WTC11 (cell line): Measurements from ENCODE around the gene FHOD1. TPM values are rescaled to one million over a fixed set of nuclear protein-coding genes. Genes with fewer than 3 reads are reported as not detected.

Experiments used
- ATAC-seq: fragments of 200-7000 bp; cut with Tn5 transposase; 2 replicates; pipeline ENCODE4 v1.10.0; 2021; ENCODE audit warnings: mild to moderate bottlenecking, moderate library complexity
- CTCF ChIA-PET: fragments of 300-600 bp; sonication (Branson Sonifier 250); formaldehyde crosslinking; loops from one replicate; lab custom pipeline; 2021; ENCODE audit warnings: antibody characterized with exemption; lab: Charles Lee
- POLR2A ChIA-PET: fragments of 350-600 bp; sonication (Branson Sonifier 250); formaldehyde crosslinking; loops from one replicate; lab custom pipeline; 2021; ENCODE audit warnings: antibody characterized with exemption; lab: Charles Lee
- DNase-seq: peaks from one replicate; pipeline ENCODE4 v3.0.0; 2021; ENCODE audit warnings: low spot score
- H3K27ac Mint-ChIP-seq: 2 replicates; pipeline ENCODE4 v1.8.0; 2021; ENCODE audit warnings: mixed read lengths
- H3K27me3 Mint-ChIP-seq: 2 replicates; pipeline ENCODE4 v1.8.0; 2021; ENCODE audit warnings: low read depth, mild to moderate bottlenecking, moderate library complexity, mixed read lengths
- H3K36me3 Mint-ChIP-seq: 2 replicates; pipeline ENCODE4 v1.8.0; 2021; ENCODE audit warnings: mixed read lengths
- H3K4me1 Mint-ChIP-seq: 2 replicates; pipeline ENCODE4 v1.8.0; 2022; ENCODE audit warnings: mixed read lengths
- H3K4me3 Mint-ChIP-seq: 2 replicates; pipeline ENCODE4 v1.8.0; 2021; ENCODE audit warnings: mild to moderate bottlenecking, moderate library complexity, mixed read lengths
- H3K9me3 Mint-ChIP-seq: 2 replicates; pipeline ENCODE4 v1.8.0; 2021; ENCODE audit warnings: mixed read lengths
- ETV6 ChIP-seq: sonication (generic); formaldehyde crosslinking; IDR thresholded peaks from 2 replicates; pipeline ENCODE4 v1.8.1; 2022; ENCODE audit warnings: mild to moderate bottlenecking, missing genetic modification reagents
- SMAD3 ChIP-seq: sonication (generic); formaldehyde crosslinking; IDR thresholded peaks from 2 replicates; pipeline ENCODE4 v1.8.0; 2022; ENCODE audit warnings: missing genetic modification reagents, mild to moderate bottlenecking, borderline replicate concordance
- TEAD1 ChIP-seq: sonication (generic); formaldehyde crosslinking; IDR thresholded peaks from 2 replicates; pipeline ENCODE4 v1.8.0; 2022; ENCODE audit warnings: mild to moderate bottlenecking, missing genetic modification reagents
- TP53 ChIP-seq: sonication (generic); formaldehyde crosslinking; IDR thresholded peaks from 2 replicates; pipeline ENCODE4 v1.8.1; 2023; ENCODE audit warnings: mild to moderate bottlenecking, missing genetic modification reagents
- ZNF219 ChIP-seq: sonication (generic); formaldehyde crosslinking; IDR thresholded peaks from 2 replicates; pipeline ENCODE4 v1.8.0; 2023; ENCODE audit warnings: missing genetic modification reagents, mild to moderate bottlenecking, borderline replicate concordance
- ZNF671 ChIP-seq: fragments of 250-450 bp; sonication (Bioruptor Pico); IDR thresholded peaks from 2 replicates; pipeline ENCODE4 v1.8.0; 2021; ENCODE audit warnings: mild to moderate bottlenecking
- total RNA-seq: library from RNA; stranded (reverse); gene quantifications from 3 replicates; pipeline ENCODE4 v1.2.3, GENCODE V29; 2021
- TF ChIP-seq, protein P1 (sequence below): sonication (generic); formaldehyde crosslinking; conservative IDR thresholded peaks from 2 replicates; pipeline ENCODE4 v1.8.1; 2023; ENCODE audit warnings: mild to moderate bottlenecking, low read depth, missing genetic modification reagents, moderate library complexity
- TF ChIP-seq, protein P2 (sequence below): sonication (generic); formaldehyde crosslinking; IDR thresholded peaks from 2 replicates; pipeline ENCODE4 v1.8.0; 2022; ENCODE audit warnings: mild to moderate bottlenecking, missing genetic modification reagents
- TF ChIP-seq, protein P3 (sequence below): fragments of 250-450 bp; sonication (Bioruptor Pico); IDR thresholded peaks from 2 replicates; pipeline ENCODE4 v2.1.2; 2022; ENCODE audit warnings: mild to moderate bottlenecking, moderate library complexity
- TF ChIP-seq, protein P4 (sequence below): sonication (generic); formaldehyde crosslinking; IDR thresholded peaks from 2 replicates; pipeline ENCODE4 v1.8.0; 2023; ENCODE audit warnings: missing genetic modification reagents, mild to moderate bottlenecking, borderline replicate concordance

FHOD1 gene
- total RNA-seq, 1 experiment from 2014 or later: 81.3 TPM

DNA sequence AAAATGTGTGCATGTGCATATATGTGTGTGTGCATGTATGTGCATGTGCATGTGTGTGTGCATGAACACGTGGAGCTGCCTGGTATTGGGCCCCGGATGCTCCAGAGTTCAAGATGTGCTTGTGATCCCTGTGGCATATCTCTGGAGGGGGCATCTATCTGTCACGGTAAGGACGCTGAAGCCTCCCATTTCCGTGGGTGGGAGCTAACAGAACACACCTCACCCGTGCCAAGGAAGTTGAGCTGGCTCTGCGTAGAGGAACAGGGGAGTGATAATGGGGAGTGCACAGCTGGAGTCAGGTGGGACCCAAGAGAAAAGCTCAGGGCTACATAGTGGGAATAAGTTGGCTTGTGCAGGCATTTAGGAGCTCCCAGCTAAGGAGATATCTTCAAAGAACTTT lies 35.6 kb downstream of the FHOD1 start (continued):
- TF ChIP-seq, protein P1, sequence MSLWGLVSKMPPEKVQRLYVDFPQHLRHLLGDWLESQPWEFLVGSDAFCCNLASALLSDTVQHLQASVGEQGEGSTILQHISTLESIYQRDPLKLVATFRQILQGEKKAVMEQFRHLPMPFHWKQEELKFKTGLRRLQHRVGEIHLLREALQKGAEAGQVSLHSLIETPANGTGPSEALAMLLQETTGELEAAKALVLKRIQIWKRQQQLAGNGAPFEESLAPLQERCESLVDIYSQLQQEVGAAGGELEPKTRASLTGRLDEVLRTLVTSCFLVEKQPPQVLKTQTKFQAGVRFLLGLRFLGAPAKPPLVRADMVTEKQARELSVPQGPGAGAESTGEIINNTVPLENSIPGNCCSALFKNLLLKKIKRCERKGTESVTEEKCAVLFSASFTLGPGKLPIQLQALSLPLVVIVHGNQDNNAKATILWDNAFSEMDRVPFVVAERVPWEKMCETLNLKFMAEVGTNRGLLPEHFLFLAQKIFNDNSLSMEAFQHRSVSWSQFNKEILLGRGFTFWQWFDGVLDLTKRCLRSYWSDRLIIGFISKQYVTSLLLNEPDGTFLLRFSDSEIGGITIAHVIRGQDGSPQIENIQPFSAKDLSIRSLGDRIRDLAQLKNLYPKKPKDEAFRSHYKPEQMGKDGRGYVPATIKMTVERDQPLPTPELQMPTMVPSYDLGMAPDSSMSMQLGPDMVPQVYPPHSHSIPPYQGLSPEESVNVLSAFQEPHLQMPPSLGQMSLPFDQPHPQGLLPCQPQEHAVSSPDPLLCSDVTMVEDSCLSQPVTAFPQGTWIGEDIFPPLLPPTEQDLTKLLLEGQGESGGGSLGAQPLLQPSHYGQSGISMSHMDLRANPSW (CRISPR knock-in tag): no peak
- TF ChIP-seq, protein P2, sequence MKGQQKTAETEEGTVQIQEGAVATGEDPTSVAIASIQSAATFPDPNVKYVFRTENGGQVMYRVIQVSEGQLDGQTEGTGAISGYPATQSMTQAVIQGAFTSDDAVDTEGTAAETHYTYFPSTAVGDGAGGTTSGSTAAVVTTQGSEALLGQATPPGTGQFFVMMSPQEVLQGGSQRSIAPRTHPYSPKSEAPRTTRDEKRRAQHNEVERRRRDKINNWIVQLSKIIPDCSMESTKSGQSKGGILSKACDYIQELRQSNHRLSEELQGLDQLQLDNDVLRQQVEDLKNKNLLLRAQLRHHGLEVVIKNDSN: no peak
- TF ChIP-seq, protein P3, sequence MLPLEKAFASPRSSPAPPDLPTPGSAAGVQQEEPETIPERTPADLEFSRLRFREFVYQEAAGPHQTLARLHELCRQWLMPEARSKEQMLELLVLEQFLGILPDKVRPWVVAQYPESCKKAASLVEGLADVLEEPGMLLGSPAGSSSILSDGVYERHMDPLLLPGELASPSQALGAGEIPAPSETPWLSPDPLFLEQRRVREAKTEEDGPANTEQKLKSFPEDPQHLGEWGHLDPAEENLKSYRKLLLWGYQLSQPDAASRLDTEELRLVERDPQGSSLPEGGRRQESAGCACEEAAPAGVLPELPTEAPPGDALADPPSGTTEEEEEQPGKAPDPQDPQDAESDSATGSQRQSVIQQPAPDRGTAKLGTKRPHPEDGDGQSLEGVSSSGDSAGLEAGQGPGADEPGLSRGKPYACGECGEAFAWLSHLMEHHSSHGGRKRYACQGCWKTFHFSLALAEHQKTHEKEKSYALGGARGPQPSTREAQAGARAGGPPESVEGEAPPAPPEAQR: no peak
- TF ChIP-seq ZNF219 (CRISPR knock-in tag): no peak
- TF ChIP-seq, all 79 proteins: peak for 0

DNA sequence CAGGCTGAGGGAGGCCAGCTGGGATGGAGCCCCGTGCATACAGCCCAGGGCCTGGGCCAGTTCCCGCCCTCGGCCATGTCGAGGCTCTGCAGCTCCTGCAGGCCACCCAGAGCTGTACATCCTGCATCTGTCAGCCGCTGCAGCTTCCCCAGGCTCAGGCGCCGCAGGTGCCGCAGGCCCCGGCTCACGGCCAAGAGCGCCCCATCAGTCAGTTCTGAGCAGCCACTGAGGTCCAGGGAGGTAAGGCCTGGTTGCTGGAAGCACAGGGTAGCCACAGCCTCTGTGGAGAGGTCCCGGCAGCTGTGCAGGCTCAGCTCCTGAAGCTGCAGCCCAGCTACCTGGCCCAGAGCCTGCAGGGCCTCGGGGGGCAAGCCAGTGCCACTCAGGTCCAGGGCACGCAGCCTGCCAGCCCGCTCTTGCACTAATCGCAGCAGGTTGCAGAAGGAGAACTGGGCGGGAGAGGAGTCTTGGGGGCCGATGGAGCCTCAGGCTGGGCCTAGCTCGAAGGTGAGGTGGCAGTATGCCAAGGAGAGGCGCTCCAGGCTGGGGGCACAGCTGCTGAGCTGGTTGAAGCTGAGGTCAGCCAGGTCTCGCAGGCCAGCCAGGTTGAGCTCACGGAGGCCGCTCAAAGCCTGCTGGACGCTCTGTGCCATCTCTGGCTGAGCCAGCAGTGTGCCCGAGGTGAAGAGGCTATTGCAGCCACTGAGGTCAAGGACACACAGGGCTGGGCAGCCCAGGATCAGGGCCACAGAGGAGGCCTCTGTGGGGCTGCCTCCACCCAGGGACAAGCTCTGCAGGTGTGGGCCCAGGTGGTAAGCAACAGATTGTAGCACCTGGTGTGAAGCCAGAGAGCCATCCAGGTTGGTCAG lies 37.0 kb downstream of the FHOD1 start:
- Mint-ChIP-seq H3K4me1 (no peaks in the 10 kb centered on the region), H3K27ac (no peak overlapping the region), H3K9me3 (no peaks in the 10 kb centered on the region), H3K27me3 (peaks cover 16% of the 10 kb centered on the region), H3K4me3 (no peak overlapping the region), H3K36me3 (no peaks in the 10 kb centered on the region)
- DNase-seq: peak; percentile 37
- peak; percentile 59 for ATAC-seq
- CTCF ChIA-PET: interaction anchor here (0.6 to 9.1 kb wide), 12 partner anchors 11 to 313 kb away, joined by 3 to 65 read pairs (median 3); partner anchors contain the start of genes ELMO3, KCTD19, LRRC36 and NOL3
- POLR2A ChIA-PET: interaction anchor here (1.2 to 2.1 kb wide), 2 partner anchors 17 to 36 kb away, joined by 3 to 7 read pairs; partner anchors contain the start of genes FHOD1 and TMEM208
- TF ChIP-seq, protein P1 (CRISPR knock-in tag): no peak

DNA sequence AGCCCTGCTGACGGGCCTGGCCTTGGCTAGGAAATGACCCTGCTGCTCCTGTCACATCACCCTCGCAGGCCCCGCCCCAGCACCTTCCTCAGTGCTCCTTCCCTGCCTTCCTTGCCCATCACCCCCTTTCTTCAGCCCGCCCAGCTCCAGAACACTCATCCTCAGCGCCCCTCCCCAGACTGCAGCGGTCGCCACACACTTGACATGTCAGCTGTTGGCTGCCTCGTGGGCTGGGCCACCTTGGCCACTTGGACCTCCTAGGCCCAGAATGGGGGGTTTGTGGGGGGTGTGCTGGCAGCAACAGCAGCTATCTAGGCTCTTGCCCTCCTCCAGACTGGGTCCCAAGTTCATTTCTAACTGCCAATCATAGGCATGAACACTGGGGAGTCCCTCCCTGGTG lies 37.7 kb downstream of the FHOD1 start:
- no peak for DNase-seq
- TF ChIP-seq ZNF671 (CRISPR knock-in tag): no peak
- no peak for TF ChIP-seq SMAD3
- no peak for TF ChIP-seq TP53 (CRISPR knock-in tag)
- TF ChIP-seq, protein P4, sequence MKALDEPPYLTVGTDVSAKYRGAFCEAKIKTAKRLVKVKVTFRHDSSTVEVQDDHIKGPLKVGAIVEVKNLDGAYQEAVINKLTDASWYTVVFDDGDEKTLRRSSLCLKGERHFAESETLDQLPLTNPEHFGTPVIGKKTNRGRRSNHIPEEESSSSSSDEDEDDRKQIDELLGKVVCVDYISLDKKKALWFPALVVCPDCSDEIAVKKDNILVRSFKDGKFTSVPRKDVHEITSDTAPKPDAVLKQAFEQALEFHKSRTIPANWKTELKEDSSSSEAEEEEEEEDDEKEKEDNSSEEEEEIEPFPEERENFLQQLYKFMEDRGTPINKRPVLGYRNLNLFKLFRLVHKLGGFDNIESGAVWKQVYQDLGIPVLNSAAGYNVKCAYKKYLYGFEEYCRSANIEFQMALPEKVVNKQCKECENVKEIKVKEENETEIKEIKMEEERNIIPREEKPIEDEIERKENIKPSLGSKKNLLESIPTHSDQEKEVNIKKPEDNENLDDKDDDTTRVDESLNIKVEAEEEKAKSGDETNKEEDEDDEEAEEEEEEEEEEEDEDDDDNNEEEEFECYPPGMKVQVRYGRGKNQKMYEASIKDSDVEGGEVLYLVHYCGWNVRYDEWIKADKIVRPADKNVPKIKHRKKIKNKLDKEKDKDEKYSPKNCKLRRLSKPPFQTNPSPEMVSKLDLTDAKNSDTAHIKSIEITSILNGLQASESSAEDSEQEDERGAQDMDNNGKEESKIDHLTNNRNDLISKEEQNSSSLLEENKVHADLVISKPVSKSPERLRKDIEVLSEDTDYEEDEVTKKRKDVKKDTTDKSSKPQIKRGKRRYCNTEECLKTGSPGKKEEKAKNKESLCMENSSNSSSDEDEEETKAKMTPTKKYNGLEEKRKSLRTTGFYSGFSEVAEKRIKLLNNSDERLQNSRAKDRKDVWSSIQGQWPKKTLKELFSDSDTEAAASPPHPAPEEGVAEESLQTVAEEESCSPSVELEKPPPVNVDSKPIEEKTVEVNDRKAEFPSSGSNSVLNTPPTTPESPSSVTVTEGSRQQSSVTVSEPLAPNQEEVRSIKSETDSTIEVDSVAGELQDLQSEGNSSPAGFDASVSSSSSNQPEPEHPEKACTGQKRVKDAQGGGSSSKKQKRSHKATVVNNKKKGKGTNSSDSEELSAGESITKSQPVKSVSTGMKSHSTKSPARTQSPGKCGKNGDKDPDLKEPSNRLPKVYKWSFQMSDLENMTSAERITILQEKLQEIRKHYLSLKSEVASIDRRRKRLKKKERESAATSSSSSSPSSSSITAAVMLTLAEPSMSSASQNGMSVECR (CRISPR knock-in tag): no peak
- no peak for TF ChIP-seq TEAD1 (CRISPR knock-in tag)
- TF ChIP-seq ETV6: no peak
- TF ChIP-seq, all 79 proteins: peak for 0
- H3K27me3 Mint-ChIP-seq: peaks cover 11% of the 10 kb centered on the region
- POLR2A ChIA-PET: interaction anchor here (2.1 kb wide), 1 partner anchor 37 kb away, joined by 7 read pairs; the partner anchor contains the start of gene FHOD1
- no peaks in the 10 kb centered on the region for H3K9me3 Mint-ChIP-seq
- H3K36me3 Mint-ChIP-seq: no peaks in the 10 kb centered on the region
- ATAC-seq: no peak
- H3K4me1 Mint-ChIP-seq: no peaks in the 10 kb centered on the region
- H3K27ac Mint-ChIP-seq: no peak overlapping the region
- CTCF ChIA-PET: interaction anchor here (0.6 to 9.1 kb wide), 11 partner anchors 11 to 300 kb away, joined by 3 to 65 read pairs (median 3); partner anchors contain the start of genes CES3, ELMO3, KCTD19 and LRRC36
- no peak overlapping the region for H3K4me3 Mint-ChIP-seq
